Measurements from ENCODE around the gene KDM6A. TPM values are rescaled to one million over a fixed set of nuclear protein-coding genes. Genes with fewer than 3 reads are reported as not detected.
"Not testable (repeated sequence)": the region's sequence is repeated elsewhere in the genome, so short reads cannot be mapped to it uniquely, and the experiment has no call there.

KDM6A gene
- total RNA-seq, 1 experiment from 2014 or later: 45.0 TPM

- POLR2A ChIA-PET: no interaction called here
- H3K9me3 Mint-ChIP-seq: peaks cover 22% of the 10 kb centered on the region
- H3K27ac Mint-ChIP-seq: no peak overlapping the region
- CTCF ChIA-PET: no interaction called here
- no peaks in the 10 kb centered on the region; the same call in 1 of the 2 replicates for H3K27me3 Mint-ChIP-seq (ENCODE audit: low read depth)
- ATAC-seq: no peak
- H3K4me3 Mint-ChIP-seq: no peak overlapping the region
- DNase-seq (ENCODE audit: low spot score): no peak
- no peaks in the 10 kb centered on the region for H3K4me1 Mint-ChIP-seq
- no peak for TF ChIP-seq TP53 (CRISPR knock-in tag; IDR thresholded peaks at IDR 0.05)
- TF ChIP-seq NR2C2 (CRISPR knock-in tag; IDR thresholded peaks at IDR 0.05): no peak
- no peak for TF ChIP-seq OVOL2 (CRISPR knock-in tag; IDR thresholded peaks at IDR 0.05; ENCODE audit: borderline replicate concordance)
- TF ChIP-seq FOXJ3 (CRISPR knock-in tag; IDR thresholded peaks at IDR 0.05; ENCODE audit: borderline replicate concordance): no peak
- no peak for TF ChIP-seq ZNF416 (CRISPR knock-in tag; IDR thresholded peaks at IDR 0.05)
- no peak for TF ChIP-seq GABPB1 (CRISPR knock-in tag; IDR thresholded peaks at IDR 0.05)
- TF ChIP-seq SMAD4 (CRISPR knock-in tag; IDR thresholded peaks at IDR 0.05): no peak
- TF ChIP-seq ZNF232 (CRISPR knock-in tag; IDR thresholded peaks at IDR 0.05): no peak
- TF ChIP-seq ZNF263 (CRISPR knock-in tag; IDR thresholded peaks at IDR 0.05; ENCODE audit: low read depth): no peak
- TF ChIP-seq ZNF138 (CRISPR knock-in tag; conservative IDR thresholded peaks at IDR 0.05): no peak
- no peak for TF ChIP-seq NFE2L1 (CRISPR knock-in tag; IDR thresholded peaks at IDR 0.05)
- no peak for TF ChIP-seq ZNF121 (CRISPR knock-in tag; IDR thresholded peaks at IDR 0.05)
- H3K36me3 Mint-ChIP-seq: peaks cover 7% of the 10 kb centered on the region
Measured at GRCh38 chrX:45134775-45135174, 261.8 kb downstream of the KDM6A start.

GRCh38 chrX:45135391-45136075 lies 262.5 kb downstream of the KDM6A start:
- H3K36me3 Mint-ChIP-seq; CTCF ChIA-PET; H3K27ac Mint-ChIP-seq; DNase-seq (ENCODE audit: low spot score); H3K4me1 Mint-ChIP-seq; H3K4me3 Mint-ChIP-seq; POLR2A ChIA-PET; H3K27me3 Mint-ChIP-seq (ENCODE audit: low read depth); ATAC-seq: not testable (repeated sequence)
- peaks cover 16% of the 10 kb centered on the region for H3K9me3 Mint-ChIP-seq

GRCh38 chrX:45137531-45137930 lies 264.5 kb downstream of the KDM6A start:
- H3K36me3 Mint-ChIP-seq: no peaks in the 10 kb centered on the region
- TF ChIP-seq JUN (CRISPR knock-in tag; IDR thresholded peaks at IDR 0.05) (no peak), ZNF317 (CRISPR knock-in tag; IDR thresholded peaks at IDR 0.05; ENCODE audit: borderline replicate concordance, low read depth) (no peak), TP53 (CRISPR knock-in tag; IDR thresholded peaks at IDR 0.05) (no peak), CREB1 (CRISPR knock-in tag; IDR thresholded peaks at IDR 0.05) (no peak), ELF4 (CRISPR knock-in tag; IDR thresholded peaks at IDR 0.05; ENCODE audit: low read depth) (no peak), SMAD3 (CRISPR knock-in tag; IDR thresholded peaks at IDR 0.05; ENCODE audit: borderline replicate concordance) (no peak), MYBL2 (CRISPR knock-in tag; IDR thresholded peaks at IDR 0.05) (no peak), USF2 (CRISPR knock-in tag; IDR thresholded peaks at IDR 0.05) (no peak), SOX15 (CRISPR knock-in tag; IDR thresholded peaks at IDR 0.05) (no peak), NR1H2 (CRISPR knock-in tag; IDR thresholded peaks at IDR 0.05) (no peak), ZNF532 (CRISPR knock-in tag; IDR thresholded peaks at IDR 0.05; ENCODE audit: borderline replicate concordance) (no peak), PREB (CRISPR knock-in tag; IDR thresholded peaks at IDR 0.05; ENCODE audit: borderline replicate concordance) (no peak), ZNF121 (CRISPR knock-in tag; IDR thresholded peaks at IDR 0.05) (no peak), ZNF425 (CRISPR knock-in tag; conservative IDR thresholded peaks at IDR 0.05) (no peak), ZNF138 (CRISPR knock-in tag; conservative IDR thresholded peaks at IDR 0.05) (no peak)
- H3K4me3 Mint-ChIP-seq: no peak overlapping the region
- no peak overlapping the region for H3K27ac Mint-ChIP-seq
- H3K4me1 Mint-ChIP-seq: no peaks in the 10 kb centered on the region
- CTCF ChIA-PET: no interaction called here
- POLR2A ChIA-PET: no interaction called here
- DNase-seq (ENCODE audit: low spot score) (no peak), ATAC-seq (no peak)
- H3K9me3 Mint-ChIP-seq: peaks cover 5% of the 10 kb centered on the region
- H3K27me3 Mint-ChIP-seq (ENCODE audit: low read depth): no peaks in the 10 kb centered on the region

Measured in WTC11 (cell line).